Liver (tissue), 3 donors: Measurements from ENCODE around the gene MCF2L2.

Source experiments
- NR2F2 ChIP-seq: IDR thresholded peaks from 2 replicates; pipeline ENCODE4 v1.6.1; 2016; ENCODE audit warnings: antibody characterized with exemption
- TF ChIP-seq, protein P1 (sequence below): fragments of 150-350 bp; IDR thresholded peaks from 2 replicates; pipeline ENCODE4 v1.5.1; 2017; ENCODE audit warnings: improper control_type of control experiment, low read depth, low read length; ENCODE audit not compliant: missing input control
- donor health status: healthy.
- donor health status: healthy.

DNA sequence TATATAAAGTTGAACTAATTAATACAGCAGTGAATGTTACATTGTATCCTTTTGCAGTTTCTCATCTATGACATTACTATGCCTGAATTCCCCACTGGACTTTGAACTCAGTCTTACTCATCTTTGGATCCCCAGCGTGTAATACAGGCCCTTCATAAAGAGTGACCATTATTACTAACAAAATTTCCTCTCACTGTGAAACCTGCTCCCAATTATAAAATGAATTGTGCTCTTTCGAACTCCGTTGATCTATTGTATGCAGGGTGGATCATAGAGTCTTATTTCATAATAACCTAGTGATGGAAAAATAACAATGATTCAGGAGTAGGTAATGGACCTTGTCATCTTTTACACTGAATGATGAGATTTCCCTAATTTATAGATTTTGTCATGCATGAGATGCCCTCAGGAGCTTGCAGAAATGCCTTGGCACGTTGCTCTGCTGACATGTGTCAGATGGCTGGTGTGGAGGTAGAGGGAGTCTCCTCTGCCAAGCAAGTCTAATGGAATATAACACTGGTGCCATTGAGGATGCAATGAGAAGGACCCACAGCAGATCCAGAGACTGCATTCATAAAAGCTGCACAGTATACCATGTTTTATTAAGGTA lies 149.8 kb downstream of the MCF2L2 start:
- TF ChIP-seq, protein P1, sequence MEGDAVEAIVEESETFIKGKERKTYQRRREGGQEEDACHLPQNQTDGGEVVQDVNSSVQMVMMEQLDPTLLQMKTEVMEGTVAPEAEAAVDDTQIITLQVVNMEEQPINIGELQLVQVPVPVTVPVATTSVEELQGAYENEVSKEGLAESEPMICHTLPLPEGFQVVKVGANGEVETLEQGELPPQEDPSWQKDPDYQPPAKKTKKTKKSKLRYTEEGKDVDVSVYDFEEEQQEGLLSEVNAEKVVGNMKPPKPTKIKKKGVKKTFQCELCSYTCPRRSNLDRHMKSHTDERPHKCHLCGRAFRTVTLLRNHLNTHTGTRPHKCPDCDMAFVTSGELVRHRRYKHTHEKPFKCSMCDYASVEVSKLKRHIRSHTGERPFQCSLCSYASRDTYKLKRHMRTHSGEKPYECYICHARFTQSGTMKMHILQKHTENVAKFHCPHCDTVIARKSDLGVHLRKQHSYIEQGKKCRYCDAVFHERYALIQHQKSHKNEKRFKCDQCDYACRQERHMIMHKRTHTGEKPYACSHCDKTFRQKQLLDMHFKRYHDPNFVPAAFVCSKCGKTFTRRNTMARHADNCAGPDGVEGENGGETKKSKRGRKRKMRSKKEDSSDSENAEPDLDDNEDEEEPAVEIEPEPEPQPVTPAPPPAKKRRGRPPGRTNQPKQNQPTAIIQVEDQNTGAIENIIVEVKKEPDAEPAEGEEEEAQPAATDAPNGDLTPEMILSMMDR, result no peak
- TF ChIP-seq NR2F2, result no peak
